Hepatocyte (in vitro differentiated cells): ENCODE measurements around the gene ASTN2. TPM values are rescaled to one million over a fixed set of nuclear protein-coding genes. Genes with fewer than 3 reads are reported as not detected.

Source experiments
- DNase-seq: peaks from one replicate; pipeline ENCODE4 v3.0.0-alpha.2; 2016; ENCODE audit warnings: low spot score
- H2AFZ ChIP-seq: fragments of 200-600 bp; sonication (generic); 2 replicates; pipeline ENCODE4 v1.6.0; 2016; ENCODE audit warnings: antibody characterized with exemption, mild to moderate bottlenecking
- H3K27ac ChIP-seq: fragments of 200-600 bp; sonication (generic); 2 replicates; pipeline ENCODE4 v1.5.1; 2016; ENCODE audit warnings: mild to moderate bottlenecking
- H3K27me3 ChIP-seq: fragments of 200-600 bp; sonication (generic); 2 replicates; pipeline ENCODE4 v1.6.1; 2016
- H3K36me3 ChIP-seq: fragments of 200-600 bp; sonication (generic); replicated peaks from 2 replicates; pipeline ENCODE4 v1.5.1; 2016; ENCODE audit warnings: low read depth; ENCODE audit not compliant: insufficient read depth
- H3K4me1 ChIP-seq: fragments of 200-600 bp; sonication (generic); 2 replicates; pipeline ENCODE4 v1.5.1; 2016; ENCODE audit warnings: mild to moderate bottlenecking, moderate library complexity; ENCODE audit not compliant: insufficient read depth
- H3K4me2 ChIP-seq: fragments of 200-600 bp; sonication (generic); 2 replicates; pipeline ENCODE4 v1.6.0; 2016
- H3K4me3 ChIP-seq: fragments of 200-600 bp; sonication (generic); 2 replicates; pipeline ENCODE4 v1.5.1; 2016; ENCODE audit warnings: mild to moderate bottlenecking
- H3K79me2 ChIP-seq: fragments of 200-600 bp; sonication (generic); 2 replicates; pipeline ENCODE4 v1.6.0; 2017; ENCODE audit warnings: mild to moderate bottlenecking
- H3K9me2 ChIP-seq: fragments of 200-600 bp; sonication (generic); replicated peaks from 2 replicates; pipeline ENCODE4 v1.6.0; 2017; ENCODE audit warnings: mild to moderate bottlenecking; ENCODE audit not compliant: insufficient read depth
- H3K9me3 ChIP-seq: fragments of 200-600 bp; sonication (generic); 2 replicates; pipeline ENCODE4 v1.5.1; 2016; ENCODE audit warnings: low read depth, mild to moderate bottlenecking
- H4K20me1 ChIP-seq: fragments of 200-600 bp; sonication (generic); 2 replicates; pipeline ENCODE4 v1.6.0; 2016; ENCODE audit warnings: mild to moderate bottlenecking; ENCODE audit not compliant: insufficient read depth, poor library complexity, severe bottlenecking
- CTCF ChIP-seq: fragments of 200-600 bp; sonication (generic); IDR thresholded peaks from 2 replicates; pipeline ENCODE4 v1.5.1; 2016; ENCODE audit warnings: antibody characterized with exemption, mild to moderate bottlenecking; ENCODE audit not compliant: poor library complexity
- EZH2 ChIP-seq: fragments of 200-600 bp; sonication (generic); IDR thresholded peaks from 2 replicates; pipeline ENCODE4 v1.6.1; 2016; ENCODE audit warnings: antibody characterized with exemption, mild to moderate bottlenecking, borderline replicate concordance
- EZH2phosphoT487 ChIP-seq: fragments of 200-600 bp; sonication (generic); IDR thresholded peaks from one replicate; pipeline ENCODE4 v1.6.1; 2018; ENCODE audit warnings: antibody characterized with exemption, mild to moderate bottlenecking, low read depth, moderate library complexity; ENCODE audit not compliant: unreplicated experiment, severe bottlenecking
- WGBS: methylation state at CpG from one replicate; pipeline ENCODE4 v1.1.6; 2016; ENCODE audit warnings: low lambda C conversion rate; ENCODE audit errors: missing lambda C conversion rate; 5-methylcytosine and 5-hydroxymethylcytosine counted together
- polyA plus RNA-seq: library from polyadenylated mRNA; unstranded; fragments of >200 nt; fragmentation: Nextera tagmentation; extraction: Ambion mirVana; gene quantifications from 2 replicates; pipeline ENCODE4 v1.2.1, GENCODE V29; 2016
- total RNA-seq: library from RNA; depleted of rRNA; stranded (reverse); fragments of >200 nt; gene quantifications from 2 replicates; pipeline ENCODE4 v1.2.3, GENCODE V29; 2014

Gene ASTN2
- total and polyA plus RNA-seq, 2 experiments from 2014 or later = 6.4 to 8.4 TPM

- H3K9me3 ChIP-seq = no peaks in the 10 kb centered on the region
- no peak for DNase-seq
- no peak overlapping the region for H3K4me3 ChIP-seq
- no peaks in the 10 kb centered on the region for H3K36me3 ChIP-seq
- no peaks in the 10 kb centered on the region for H4K20me1 ChIP-seq
- H3K79me2 ChIP-seq = no peaks in the 10 kb centered on the region
- no peaks in the 10 kb centered on the region for H3K4me1 ChIP-seq
- no peak overlapping the region for H3K4me2 ChIP-seq
- no peaks in the 10 kb centered on the region for H3K27me3 ChIP-seq
- no peak overlapping the region for H2AFZ ChIP-seq
- TF ChIP-seq CTCF (no peak), EZH2 (no peak), EZH2phosphoT487 (no peak)
- no peaks in the 10 kb centered on the region for H3K9me2 ChIP-seq
- 50% methylated on average over 7 of the region's 7 CpGs for WGBS
- H3K27ac ChIP-seq = no peak overlapping the region
Measured at GRCh38 chr9:116952436-116952810, 462.4 kb downstream of the ASTN2 start.

- no peaks in the 10 kb centered on the region for H3K9me3 ChIP-seq
- H3K4me3 ChIP-seq = no peak overlapping the region
- WGBS = 86% methylated on average over 3 of the region's 3 CpGs
- H2AFZ ChIP-seq = no peak overlapping the region
- no peaks in the 10 kb centered on the region for H3K9me2 ChIP-seq
- no peak for DNase-seq
- H3K27ac ChIP-seq = no peak overlapping the region
- no peaks in the 10 kb centered on the region for H4K20me1 ChIP-seq
- H3K4me2 ChIP-seq = no peak overlapping the region
- H3K36me3 ChIP-seq = no peaks in the 10 kb centered on the region
- TF ChIP-seq EZH2 (no peak), CTCF (no peak), EZH2phosphoT487 (no peak)
- no peaks in the 10 kb centered on the region for H3K4me1 ChIP-seq
- H3K27me3 ChIP-seq = no peaks in the 10 kb centered on the region
- no peaks in the 10 kb centered on the region for H3K79me2 ChIP-seq
Measured at GRCh38 chr9:116951588-116952435, 463.0 kb downstream of the ASTN2 start.

- Histone ChIP-seq H3K79me2 (no peaks in the 10 kb centered on the region), H2AFZ (no peak overlapping the region), H3K9me3 (no peaks in the 10 kb centered on the region), H3K4me2 (no peak overlapping the region), H3K4me3 (no peak overlapping the region), H3K27ac (no peak overlapping the region), H3K36me3 (no peaks in the 10 kb centered on the region), H3K4me1 (no peaks in the 10 kb centered on the region), H4K20me1 (no peaks in the 10 kb centered on the region), H3K27me3 (peaks cover 3% of the 10 kb centered on the region), H3K9me2 (no peaks in the 10 kb centered on the region)
- WGBS = 83% methylated on average over 2 of the region's 2 CpGs
- TF ChIP-seq CTCF (no peak), EZH2 (no peak), EZH2phosphoT487 (no peak)
- no peak for DNase-seq
Measured at GRCh38 chr9:116945817-116946216, 469.0 kb downstream of the ASTN2 start.
